Midbrain (tissue), 1 donor: ENCODE data around the gene GLRA2.

ENCODE experiments used
- DNase-seq: peaks from one replicate; lab custom pipeline; 2025; lab: John Stamatoyannopoulos, UW

Gene GLRA2

GRCh38 chrX:14700982-14701381 is 171.6 kb downstream of the GLRA2 start:
- DNase-seq: no peak

- no peak for DNase-seq
Observed at GRCh38 chrX:14702145-14702544, 172.8 kb downstream of the GLRA2 start.

GRCh38 chrX:14712096-14712495 is 182.8 kb downstream of the GLRA2 start:
- DNase-seq: no peak

- no peak for DNase-seq
Observed at GRCh38 chrX:14717949-14718348, 188.6 kb downstream of the GLRA2 start.

GRCh38 chrX:14718403-14718802 is 189.1 kb downstream of the GLRA2 start:
- no peak for DNase-seq

GRCh38 chrX:14729058-14729457 is 199.7 kb downstream of the GLRA2 start:
- no peak for DNase-seq

GRCh38 chrX:14738643-14739042 is 209.3 kb downstream of the GLRA2 start:
- no peak for DNase-seq

- DNase-seq: no peak
Observed at GRCh38 chrX:14753441-14753840, 224.1 kb downstream of the GLRA2 start.

- DNase-seq: no peak
Observed at GRCh38 chrX:14758029-14758491, 228.7 kb downstream of the GLRA2 start.

GRCh38 chrX:14775416-14775815 is 246.1 kb downstream of the GLRA2 start:
- DNase-seq: no peak

GRCh38 chrX:14776901-14777300 is 247.6 kb downstream of the GLRA2 start:
- no peak for DNase-seq

- DNase-seq: no peak
Observed at GRCh38 chrX:14777525-14777924, 248.2 kb downstream of the GLRA2 start.

- DNase-seq: no peak
Observed at GRCh38 chrX:14779580-14779979, 250.2 kb downstream of the GLRA2 start.
